ENCODE results near the gene CCDC149. TPM values are rescaled to one million over a fixed set of nuclear protein-coding genes. Genes with fewer than 3 reads are reported as not detected.

CCDC149 gene
- total RNA-seq, 2 donors from 2014 or later = 0.16 to 0.75 TPM

- no peak for ATAC-seq
- Mint-ChIP-seq H3K27me3 (peaks cover 8% of the 10 kb centered on the region), H3K27ac (no peak overlapping the region), H3K36me3 (ENCODE audit: low read depth) (no peaks in the 10 kb centered on the region), H3K4me3 (no peak overlapping the region), H3K4me1 (no peaks in the 10 kb centered on the region)
- H3K9me3 ChIP-seq (ENCODE audit: control insufficient read depth, low read length, poor library complexity, severe bottlenecking) = no peaks in the 10 kb centered on the region
- no peak for DNase-seq
Observed at GRCh38 chr4:24928708-24929107, 15.9 kb upstream of the CCDC149 start.

DNA sequence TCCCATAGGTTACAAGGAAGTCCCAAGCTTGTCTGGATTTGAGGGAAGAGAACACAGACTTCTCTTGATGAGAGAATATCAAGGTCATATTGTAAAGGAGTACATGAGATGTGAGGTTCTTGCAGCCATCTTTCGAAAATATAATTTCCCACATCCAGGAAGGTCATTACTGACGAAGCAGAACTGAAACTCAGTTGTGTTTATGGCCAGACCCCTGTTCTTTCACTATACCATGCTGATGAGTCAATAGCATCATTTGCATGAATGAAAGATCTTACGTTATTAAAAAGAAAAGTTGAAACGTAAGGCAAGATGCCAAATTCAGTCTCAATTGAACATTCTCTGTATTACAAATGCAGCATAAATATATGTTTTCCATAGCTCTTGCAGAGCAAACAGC lies 14.2 kb upstream of the CCDC149 start:
- no peaks in the 10 kb centered on the region for H3K4me1 Mint-ChIP-seq
- no peak for DNase-seq
- no peaks in the 10 kb centered on the region for H3K36me3 Mint-ChIP-seq (ENCODE audit: low read depth)
- H3K27ac Mint-ChIP-seq = no peak overlapping the region
- no peak for ATAC-seq
- no peaks in the 10 kb centered on the region for H3K9me3 ChIP-seq (ENCODE audit: control insufficient read depth, low read length, poor library complexity, severe bottlenecking)
- no peak overlapping the region for H3K4me3 Mint-ChIP-seq
- peaks cover 8% of the 10 kb centered on the region for H3K27me3 Mint-ChIP-seq

DNA sequence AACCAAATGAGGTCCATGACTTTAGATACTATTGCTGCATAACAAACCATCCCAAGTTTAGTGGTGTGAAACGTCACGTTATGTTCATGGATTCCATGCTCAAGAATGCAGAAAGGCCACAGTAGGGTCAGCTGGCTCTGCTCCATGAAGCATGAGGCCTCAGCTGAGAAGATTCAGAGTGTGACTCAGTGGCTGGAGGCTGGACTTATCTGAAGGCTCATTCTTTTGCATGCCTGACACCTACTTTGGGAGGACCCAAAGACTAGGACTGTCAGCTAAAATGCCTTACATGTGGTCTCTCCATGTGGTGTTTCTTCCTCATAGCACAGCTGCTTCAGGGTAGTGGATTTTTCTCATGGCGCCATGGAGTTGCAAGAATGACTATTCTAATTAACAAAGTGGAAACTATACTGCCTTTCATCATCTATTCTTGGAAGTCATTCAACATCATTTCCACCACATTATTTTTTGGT lies 11.5 kb upstream of the CCDC149 start:
- H3K36me3 Mint-ChIP-seq (ENCODE audit: low read depth) = no peaks in the 10 kb centered on the region

DNA sequence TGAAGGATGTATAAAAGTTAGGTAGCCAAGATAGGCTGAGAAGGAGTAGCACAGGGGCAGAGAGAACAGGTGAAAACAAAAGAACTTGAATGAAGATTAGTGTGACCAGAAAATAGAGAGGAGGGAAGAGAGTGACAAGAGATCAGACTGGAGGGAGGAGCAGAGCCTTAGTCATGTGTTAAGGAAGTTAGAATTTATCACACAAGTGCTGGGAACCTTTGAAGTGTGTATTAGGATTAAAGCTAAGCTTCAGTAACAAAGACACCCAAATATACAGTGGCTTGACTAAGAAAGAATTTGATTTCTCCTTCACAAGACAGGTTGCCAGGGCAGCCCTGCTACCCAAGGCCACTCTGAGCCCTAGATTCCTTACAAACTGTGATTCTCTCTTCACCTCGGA lies 10.7 kb upstream of the CCDC149 start:
- Mint-ChIP-seq H3K4me3 (no peak overlapping the region), H3K27ac (no peak overlapping the region), H3K27me3 (peaks cover 5% of the 10 kb centered on the region), H3K4me1 (no peaks in the 10 kb centered on the region), H3K36me3 (ENCODE audit: low read depth) (no peaks in the 10 kb centered on the region)
- ATAC-seq = no peak
- no peak for DNase-seq
- H3K9me3 ChIP-seq (ENCODE audit: control insufficient read depth, low read length, poor library complexity, severe bottlenecking) = no peaks in the 10 kb centered on the region

More for the DNA sequence above, 11.5 kb upstream of the CCDC149 start:
- Mint-ChIP-seq H3K4me3 (no peak overlapping the region), H3K4me1 (no peaks in the 10 kb centered on the region), H3K27me3 (peaks cover 8% of the 10 kb centered on the region), H3K27ac (no peak overlapping the region)
- DNase-seq = no peak
- H3K9me3 ChIP-seq (ENCODE audit: control insufficient read depth, low read length, poor library complexity, severe bottlenecking) = no peaks in the 10 kb centered on the region
- ATAC-seq = no peak

GRCh38 chr4:24923002-24923401 lies 10.2 kb upstream of the CCDC149 start:
- no peaks in the 10 kb centered on the region for H3K4me1 Mint-ChIP-seq
- no peaks in the 10 kb centered on the region for H3K9me3 ChIP-seq (ENCODE audit: control insufficient read depth, low read length, poor library complexity, severe bottlenecking)
- ATAC-seq = no peak
- H3K4me3 Mint-ChIP-seq = no peak overlapping the region
- no peak overlapping the region for H3K27ac Mint-ChIP-seq
- H3K27me3 Mint-ChIP-seq = peaks cover under 1% of the 10 kb centered on the region
- no peak for DNase-seq
- H3K36me3 Mint-ChIP-seq (ENCODE audit: low read depth) = no peaks in the 10 kb centered on the region

DNA sequence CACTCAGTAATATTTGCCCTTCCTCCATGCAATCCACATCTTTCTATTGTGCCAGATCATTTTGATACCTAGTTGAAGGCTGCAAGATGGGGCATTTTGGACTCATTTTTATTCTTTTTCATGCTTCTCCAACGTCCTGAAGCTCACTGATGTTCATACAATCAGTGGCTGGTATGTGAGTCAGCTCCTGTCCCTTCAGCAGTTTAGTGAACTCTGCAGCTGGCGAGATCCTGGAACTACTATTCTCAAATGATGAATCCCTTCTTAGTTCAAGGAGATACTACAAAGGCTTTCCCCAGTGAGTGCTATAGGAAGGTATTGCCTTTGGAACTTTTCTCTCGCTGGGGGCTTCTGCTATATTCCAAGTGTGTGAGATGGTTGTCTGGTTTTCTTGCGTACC lies 9.6 kb upstream of the CCDC149 start:
- no peak overlapping the region for H3K27ac Mint-ChIP-seq
- no peaks in the 10 kb centered on the region for H3K9me3 ChIP-seq (ENCODE audit: control insufficient read depth, low read length, poor library complexity, severe bottlenecking)
- ATAC-seq (no peak), DNase-seq (no peak)
- H3K4me1 Mint-ChIP-seq = no peaks in the 10 kb centered on the region
- no peak overlapping the region for H3K4me3 Mint-ChIP-seq
- peaks cover 6% of the 10 kb centered on the region for H3K27me3 Mint-ChIP-seq
- H3K36me3 Mint-ChIP-seq (ENCODE audit: low read depth) = no peaks in the 10 kb centered on the region

DNA sequence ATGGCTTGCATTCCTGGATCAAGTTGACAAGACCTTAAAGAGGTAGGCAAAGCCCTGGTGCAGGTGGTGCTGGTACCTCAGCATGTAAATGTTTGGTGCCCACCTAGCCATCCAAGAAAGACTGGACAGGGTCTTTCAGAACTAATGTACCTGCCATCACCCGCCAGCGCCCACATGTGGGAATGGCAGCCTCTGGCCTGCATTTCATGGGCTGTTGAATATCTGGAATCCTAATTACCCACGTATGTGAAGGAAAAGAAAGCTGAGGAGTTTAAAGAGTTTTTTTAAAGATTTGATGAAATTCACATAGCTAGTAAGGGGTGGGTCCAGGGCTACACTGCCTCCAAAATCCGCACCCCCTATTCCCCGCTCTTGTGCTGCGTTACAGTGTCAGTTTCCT lies 8.6 kb upstream of the CCDC149 start:
- peaks cover 14% of the 10 kb centered on the region for H3K27me3 Mint-ChIP-seq
- ATAC-seq (no peak), DNase-seq (no peak)
- no peaks in the 10 kb centered on the region for H3K4me1 Mint-ChIP-seq
- no peak overlapping the region for H3K27ac Mint-ChIP-seq
- H3K4me3 Mint-ChIP-seq = no peak overlapping the region
- H3K9me3 ChIP-seq (ENCODE audit: control insufficient read depth, low read length, poor library complexity, severe bottlenecking) = no peaks in the 10 kb centered on the region
- H3K36me3 Mint-ChIP-seq (ENCODE audit: low read depth) = no peaks in the 10 kb centered on the region

DNA sequence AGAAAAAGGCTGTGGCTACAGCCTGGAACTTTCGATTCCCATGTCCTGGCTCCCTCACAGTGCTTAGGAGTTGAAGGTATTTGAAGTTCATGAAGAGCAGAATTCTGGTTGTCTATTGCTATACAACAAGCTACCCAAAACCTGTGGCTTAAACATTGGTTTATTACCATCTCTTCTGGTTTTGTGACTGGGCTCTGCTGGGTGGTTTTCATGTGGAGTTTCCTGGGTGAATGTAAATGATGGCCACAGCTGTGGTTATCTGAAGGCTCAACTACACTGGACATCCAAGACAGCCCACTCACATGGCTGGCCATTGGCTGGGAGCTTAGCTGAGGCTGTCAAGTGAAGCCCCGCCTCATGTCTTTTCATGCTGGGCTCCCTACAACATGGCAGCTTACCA lies 7.2 kb upstream of the CCDC149 start:
- ATAC-seq (no peak), DNase-seq (no peak)
- Mint-ChIP-seq H3K4me3 (no peak overlapping the region), H3K36me3 (ENCODE audit: low read depth) (no peaks in the 10 kb centered on the region), H3K4me1 (no peaks in the 10 kb centered on the region), H3K27me3 (peaks cover 25% of the 10 kb centered on the region), H3K27ac (no peak overlapping the region)
- no peaks in the 10 kb centered on the region for H3K9me3 ChIP-seq (ENCODE audit: control insufficient read depth, low read length, poor library complexity, severe bottlenecking)

GRCh38 chr4:24917076-24917856 lies 4.4 kb upstream of the CCDC149 start:
- no peaks in the 10 kb centered on the region for H3K4me1 Mint-ChIP-seq
- DNase-seq (no peak), ATAC-seq (no peak)
- H3K27me3 Mint-ChIP-seq = peaks cover 31% of the 10 kb centered on the region
- no peak overlapping the region for H3K27ac Mint-ChIP-seq
- H3K36me3 Mint-ChIP-seq (ENCODE audit: low read depth) = peaks cover 2% of the 10 kb centered on the region
- no peak overlapping the region for H3K4me3 Mint-ChIP-seq
- H3K9me3 ChIP-seq (ENCODE audit: control insufficient read depth, low read length, poor library complexity, severe bottlenecking) = no peaks in the 10 kb centered on the region

- no peak overlapping the region for H3K4me3 Mint-ChIP-seq
- H3K36me3 Mint-ChIP-seq (ENCODE audit: low read depth) = peaks cover 2% of the 10 kb centered on the region
- H3K4me1 Mint-ChIP-seq = no peaks in the 10 kb centered on the region
- no peak for DNase-seq
- H3K9me3 ChIP-seq (ENCODE audit: control insufficient read depth, low read length, poor library complexity, severe bottlenecking) = no peaks in the 10 kb centered on the region
- no peak overlapping the region for H3K27ac Mint-ChIP-seq
- H3K27me3 Mint-ChIP-seq = peaks cover 46% of the 10 kb centered on the region
- no peak for ATAC-seq
Observed at GRCh38 chr4:24915121-24915922, 2.5 kb upstream of the CCDC149 start.

DNA sequence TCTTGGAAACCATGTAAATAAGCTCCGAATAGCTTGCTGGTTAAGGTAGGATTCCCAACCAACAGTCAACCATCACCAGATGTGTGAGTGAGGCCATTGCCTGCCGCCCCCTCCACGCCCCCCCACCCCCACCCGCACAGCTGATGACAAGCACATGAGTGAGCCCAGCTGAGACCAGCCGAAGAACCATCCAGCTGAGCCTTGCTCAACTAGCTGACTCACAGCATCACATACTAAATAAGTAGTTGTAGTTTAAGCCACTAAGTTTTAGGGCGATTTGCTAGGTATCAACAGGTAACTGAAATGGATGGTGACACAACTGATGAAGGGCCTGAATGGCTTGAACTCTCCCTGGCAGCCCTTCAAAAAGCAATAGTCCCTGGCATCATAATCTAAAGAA lies 1.6 kb upstream of the CCDC149 start:
- no peaks in the 10 kb centered on the region for H3K4me1 Mint-ChIP-seq
- no peaks in the 10 kb centered on the region for H3K9me3 ChIP-seq (ENCODE audit: control insufficient read depth, low read length, poor library complexity, severe bottlenecking)

GRCh38 chr4:24913119-24913485 lies 260 bp upstream of the CCDC149 start:
- H3K4me1 Mint-ChIP-seq = no peaks in the 10 kb centered on the region
- H3K36me3 Mint-ChIP-seq (ENCODE audit: low read depth) = peaks cover 2% of the 10 kb centered on the region
- no peaks in the 10 kb centered on the region for H3K9me3 ChIP-seq (ENCODE audit: control insufficient read depth, low read length, poor library complexity, severe bottlenecking)
- no peak overlapping the region for H3K4me3 Mint-ChIP-seq
- DNase-seq (no peak), ATAC-seq (no peak)
- H3K27me3 Mint-ChIP-seq = peaks cover 46% of the 10 kb centered on the region
- H3K27ac Mint-ChIP-seq = no peak overlapping the region

More for the DNA sequence above, 1.6 kb upstream of the CCDC149 start:
- DNase-seq (no peak), ATAC-seq (no peak)
- Mint-ChIP-seq H3K27me3 (peaks cover 46% of the 10 kb centered on the region), H3K27ac (no peak overlapping the region), H3K36me3 (ENCODE audit: low read depth) (peaks cover 2% of the 10 kb centered on the region), H3K4me3 (no peak overlapping the region)

DNA sequence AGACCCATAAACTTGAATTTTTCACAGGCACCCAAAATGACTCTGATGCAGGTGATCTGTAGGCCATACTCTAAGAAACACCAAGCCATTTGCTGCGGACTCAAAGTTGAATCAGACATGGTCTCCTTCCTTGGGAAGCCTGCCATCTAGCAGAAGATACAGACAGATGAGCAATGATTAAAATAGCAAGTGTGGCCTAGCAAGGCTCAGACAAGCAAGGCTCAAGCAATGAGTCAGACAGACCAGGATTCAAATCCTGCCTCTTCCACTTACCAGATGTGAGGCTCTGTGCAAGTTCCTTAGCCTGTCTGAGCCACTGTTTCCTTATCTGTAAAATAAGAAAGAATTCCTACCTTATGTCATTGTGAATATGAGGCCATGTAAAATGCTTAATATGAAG lies 2.3 kb downstream of the CCDC149 start:
- Mint-ChIP-seq H3K27me3 (peaks cover 24% of the 10 kb centered on the region), H3K4me3 (no peak overlapping the region), H3K36me3 (ENCODE audit: low read depth) (peaks cover 2% of the 10 kb centered on the region), H3K27ac (no peak overlapping the region), H3K4me1 (no peaks in the 10 kb centered on the region)
- ATAC-seq (no peak), DNase-seq (no peak)
- H3K9me3 ChIP-seq (ENCODE audit: control insufficient read depth, low read length, poor library complexity, severe bottlenecking) = no peaks in the 10 kb centered on the region

All from T-helper 17 cell (primary cell).